ENCODE measurements around the gene LRRC59.

The LRRC59 gene

DNA sequence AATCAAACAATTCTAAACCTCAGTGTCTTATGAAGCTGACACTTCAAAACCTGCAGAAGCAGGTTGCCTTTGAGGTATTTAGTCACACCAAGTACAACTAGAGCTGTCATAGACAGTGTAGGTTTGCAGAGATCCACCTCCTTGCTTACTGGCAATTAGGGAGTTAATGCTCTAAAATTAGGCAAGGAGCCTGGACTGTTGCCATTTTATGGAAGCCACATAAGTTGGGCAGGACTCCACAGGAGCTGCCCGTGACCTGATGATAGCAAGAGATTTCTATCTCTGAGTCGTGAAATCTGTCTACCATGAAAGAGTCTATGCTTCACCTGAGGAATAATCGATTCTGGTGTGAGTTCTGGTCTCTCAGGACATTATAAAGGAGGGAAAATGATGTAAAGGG lies 15.4 kb downstream of the LRRC59 start:
- Histone ChIP-seq H3K36me3 (ENCODE audit: insufficient read depth, low read length) (peaks cover 51% of the 10 kb centered on the region), H3K4me3 (ENCODE audit: low read depth, low read length) (no peak overlapping the region), H3K79me2 (ENCODE audit: control insufficient read depth, insufficient read depth, low read length, unreplicated experiment) (no peaks in the 10 kb centered on the region)

GRCh38 chr17:50381260-50381815 lies 16.0 kb downstream of the LRRC59 start:
- Histone ChIP-seq H3K4me3 (ENCODE audit: low read depth, low read length) (no peak overlapping the region), H3K36me3 (ENCODE audit: insufficient read depth, low read length) (peaks cover 51% of the 10 kb centered on the region), H3K79me2 (ENCODE audit: control insufficient read depth, insufficient read depth, low read length, unreplicated experiment) (no peaks in the 10 kb centered on the region), H3K4me1 (ENCODE audit: control insufficient read depth, insufficient read depth, low read length, unreplicated experiment) (peaks cover 6% of the 10 kb centered on the region), H2AFZ (ENCODE audit: low read length, unreplicated experiment) (no peak overlapping the region), H3K27ac (ENCODE audit: low read depth, low read length) (no peak overlapping the region), H3K27me3 (ENCODE audit: insufficient read depth, low read length) (no peaks in the 10 kb centered on the region)

More for the DNA sequence above, 15.4 kb downstream of the LRRC59 start:
- Histone ChIP-seq H2AFZ (ENCODE audit: low read length, unreplicated experiment) (no peak overlapping the region), H3K4me1 (ENCODE audit: control insufficient read depth, insufficient read depth, low read length, unreplicated experiment) (peaks cover 10% of the 10 kb centered on the region), H3K27me3 (ENCODE audit: insufficient read depth, low read length) (no peaks in the 10 kb centered on the region), H3K27ac (ENCODE audit: low read depth, low read length) (no peak overlapping the region)

DNA sequence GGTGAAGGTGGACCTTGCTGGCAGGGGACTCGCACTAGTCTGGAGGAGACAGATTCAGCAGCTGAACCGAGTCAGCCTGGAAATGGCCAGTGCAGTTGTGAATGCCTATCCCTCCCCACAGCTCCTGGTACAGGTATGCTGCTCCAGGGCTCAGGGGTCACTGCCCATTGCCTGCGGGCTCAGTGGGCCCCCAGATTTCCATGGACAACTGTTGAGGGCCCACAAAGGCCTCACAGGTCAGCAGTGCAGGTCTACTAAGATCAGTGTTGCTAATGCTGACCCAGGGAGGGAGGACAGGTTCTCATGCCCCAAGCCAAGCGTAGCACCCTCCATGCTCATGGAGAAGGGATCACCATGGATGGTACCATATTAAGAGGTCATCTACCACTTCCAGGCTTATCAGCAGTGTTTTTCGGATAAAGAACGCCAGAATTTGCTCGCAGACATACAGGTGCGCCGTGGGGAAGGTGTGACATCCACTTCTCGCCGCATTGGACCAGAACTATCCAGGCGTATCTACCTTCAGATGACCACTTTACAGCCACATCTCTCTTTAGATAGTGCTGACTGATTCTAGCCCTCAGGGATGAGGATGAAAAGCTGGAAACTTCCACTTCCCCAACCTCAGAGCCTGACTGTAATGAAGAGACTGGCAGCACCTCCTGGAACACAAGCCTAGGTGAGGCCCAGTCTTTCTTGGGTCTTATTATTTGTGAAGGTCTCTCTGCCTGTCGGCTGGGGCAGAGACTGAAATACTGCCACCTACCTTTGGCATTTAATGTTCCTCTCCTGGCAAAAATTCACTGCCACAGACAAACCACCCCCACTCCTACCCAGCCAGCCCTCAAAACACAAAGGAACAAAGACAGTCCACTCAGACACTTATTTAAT lies 16.7 kb downstream of the LRRC59 start:
- Histone ChIP-seq H3K36me3 (ENCODE audit: insufficient read depth, low read length) (peaks cover 43% of the 10 kb centered on the region), H3K79me2 (ENCODE audit: control insufficient read depth, insufficient read depth, low read length, unreplicated experiment) (no peaks in the 10 kb centered on the region), H3K4me1 (ENCODE audit: control insufficient read depth, insufficient read depth, low read length, unreplicated experiment) (no peaks in the 10 kb centered on the region), H3K4me3 (ENCODE audit: low read depth, low read length) (no peak overlapping the region), H3K27ac (ENCODE audit: low read depth, low read length) (no peak overlapping the region), H3K27me3 (ENCODE audit: insufficient read depth, low read length) (no peaks in the 10 kb centered on the region), H2AFZ (ENCODE audit: low read length, unreplicated experiment) (no peak overlapping the region)

DNA sequence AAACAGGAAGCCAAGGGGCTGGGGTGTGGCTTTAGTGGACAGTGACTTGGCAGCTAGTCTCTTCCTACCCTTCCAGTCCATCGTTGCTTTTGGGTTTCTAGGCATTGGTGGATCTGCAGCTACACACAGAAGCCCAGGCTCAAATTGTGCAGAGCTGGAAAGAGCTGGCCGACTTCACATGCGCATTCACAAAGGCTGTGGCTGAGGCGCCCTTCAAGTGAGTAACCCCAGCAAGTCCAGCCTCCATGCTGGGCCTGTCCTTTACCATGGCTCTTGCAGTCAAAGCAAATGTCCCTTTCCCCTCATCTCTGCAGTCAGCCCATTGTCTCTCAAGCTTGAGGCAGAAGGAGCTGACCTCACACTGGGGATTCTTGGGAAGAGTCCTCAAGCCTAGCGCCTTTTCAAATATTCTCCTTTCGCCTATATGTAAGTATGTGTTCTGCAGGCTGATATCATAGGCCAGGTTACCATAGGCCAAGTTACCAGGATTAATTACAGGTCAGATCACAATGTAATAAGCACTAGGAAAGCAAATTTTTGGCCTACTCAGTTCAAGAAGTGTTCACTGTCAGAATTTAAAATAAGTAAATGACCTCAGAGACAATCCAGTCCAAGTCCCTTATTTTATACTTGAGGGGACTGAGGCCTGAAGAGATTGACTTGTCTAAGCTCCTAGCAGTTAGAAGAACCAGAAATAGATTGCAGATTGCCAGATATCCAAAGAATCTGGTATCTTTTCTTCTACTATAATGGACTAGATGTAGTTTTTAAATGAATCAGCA lies 17.8 kb downstream of the LRRC59 start:
- no peak overlapping the region for H3K4me3 ChIP-seq (ENCODE audit: low read depth, low read length)
- no peaks in the 10 kb centered on the region for H3K79me2 ChIP-seq (ENCODE audit: control insufficient read depth, insufficient read depth, low read length, unreplicated experiment)
- H2AFZ ChIP-seq (ENCODE audit: low read length, unreplicated experiment) = no peak overlapping the region
- no peak overlapping the region for H3K27ac ChIP-seq (ENCODE audit: low read depth, low read length)
- no peaks in the 10 kb centered on the region for H3K4me1 ChIP-seq (ENCODE audit: control insufficient read depth, insufficient read depth, low read length, unreplicated experiment)
- peaks cover 34% of the 10 kb centered on the region for H3K36me3 ChIP-seq (ENCODE audit: insufficient read depth, low read length)
- no peaks in the 10 kb centered on the region for H3K27me3 ChIP-seq (ENCODE audit: insufficient read depth, low read length)

DNA sequence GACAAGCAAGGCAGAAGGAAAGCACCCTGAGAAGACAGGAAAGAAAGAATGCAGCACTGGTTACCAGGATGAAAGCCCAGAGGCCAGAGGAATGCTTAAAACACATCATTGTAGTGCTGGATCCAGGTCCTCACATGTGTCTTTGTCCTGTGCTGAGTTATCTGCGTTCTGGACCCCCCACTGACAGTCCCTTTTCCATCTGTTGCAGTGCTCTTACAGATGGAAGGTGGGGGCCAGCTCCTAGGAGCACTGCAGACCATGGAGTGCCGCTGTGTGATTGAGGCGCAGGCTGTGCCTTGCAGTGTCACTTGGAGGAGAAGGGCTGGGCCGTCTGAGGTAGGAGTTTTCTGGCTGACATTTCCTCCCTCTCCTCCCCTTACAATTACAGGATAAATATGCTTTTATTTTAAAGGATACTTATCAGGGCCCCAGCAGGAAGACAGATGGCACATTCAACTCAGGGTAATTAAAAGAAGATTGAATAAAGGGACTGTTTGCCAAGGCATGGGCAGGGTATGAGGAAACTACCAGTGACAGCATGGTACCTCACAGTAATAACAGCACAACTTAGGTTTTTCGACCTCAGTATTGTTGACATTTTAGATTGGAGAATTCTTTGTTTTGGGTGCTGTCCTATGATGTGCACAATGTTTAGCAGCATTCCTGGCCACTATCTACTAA lies 21.3 kb downstream of the LRRC59 start:
- peaks cover 12% of the 10 kb centered on the region; the same call in 1 of the 2 replicates for H3K36me3 ChIP-seq (ENCODE audit: insufficient read depth, low read length)
- no peaks in the 10 kb centered on the region for H3K27me3 ChIP-seq (ENCODE audit: insufficient read depth, low read length)

GRCh38 chr17:50373705-50374104 lies 23.6 kb downstream of the LRRC59 start:
- Histone ChIP-seq H3K36me3 (ENCODE audit: insufficient read depth, low read length) (peaks cover 12% of the 10 kb centered on the region), H2AFZ (ENCODE audit: low read length, unreplicated experiment) (no peak overlapping the region), H3K27ac (ENCODE audit: low read depth, low read length) (peak overlapping the region; percentile 95; the same call in 1 of the 2 replicates), H3K27me3 (ENCODE audit: insufficient read depth, low read length) (no peaks in the 10 kb centered on the region), H3K79me2 (ENCODE audit: control insufficient read depth, insufficient read depth, low read length, unreplicated experiment) (peaks cover 28% of the 10 kb centered on the region), H3K4me3 (ENCODE audit: low read depth, low read length) (peak overlapping the region; percentile 99), H3K4me1 (ENCODE audit: control insufficient read depth, insufficient read depth, low read length, unreplicated experiment) (peaks cover 14% of the 10 kb centered on the region)

More for the DNA sequence above, 21.3 kb downstream of the LRRC59 start:
- Histone ChIP-seq H2AFZ (ENCODE audit: low read length, unreplicated experiment) (no peak overlapping the region), H3K4me1 (ENCODE audit: control insufficient read depth, insufficient read depth, low read length, unreplicated experiment) (peaks cover 14% of the 10 kb centered on the region), H3K4me3 (ENCODE audit: low read depth, low read length) (no peak overlapping the region), H3K27ac (ENCODE audit: low read depth, low read length) (no peak overlapping the region), H3K79me2 (ENCODE audit: control insufficient read depth, insufficient read depth, low read length, unreplicated experiment) (peaks cover 27% of the 10 kb centered on the region)

DNA sequence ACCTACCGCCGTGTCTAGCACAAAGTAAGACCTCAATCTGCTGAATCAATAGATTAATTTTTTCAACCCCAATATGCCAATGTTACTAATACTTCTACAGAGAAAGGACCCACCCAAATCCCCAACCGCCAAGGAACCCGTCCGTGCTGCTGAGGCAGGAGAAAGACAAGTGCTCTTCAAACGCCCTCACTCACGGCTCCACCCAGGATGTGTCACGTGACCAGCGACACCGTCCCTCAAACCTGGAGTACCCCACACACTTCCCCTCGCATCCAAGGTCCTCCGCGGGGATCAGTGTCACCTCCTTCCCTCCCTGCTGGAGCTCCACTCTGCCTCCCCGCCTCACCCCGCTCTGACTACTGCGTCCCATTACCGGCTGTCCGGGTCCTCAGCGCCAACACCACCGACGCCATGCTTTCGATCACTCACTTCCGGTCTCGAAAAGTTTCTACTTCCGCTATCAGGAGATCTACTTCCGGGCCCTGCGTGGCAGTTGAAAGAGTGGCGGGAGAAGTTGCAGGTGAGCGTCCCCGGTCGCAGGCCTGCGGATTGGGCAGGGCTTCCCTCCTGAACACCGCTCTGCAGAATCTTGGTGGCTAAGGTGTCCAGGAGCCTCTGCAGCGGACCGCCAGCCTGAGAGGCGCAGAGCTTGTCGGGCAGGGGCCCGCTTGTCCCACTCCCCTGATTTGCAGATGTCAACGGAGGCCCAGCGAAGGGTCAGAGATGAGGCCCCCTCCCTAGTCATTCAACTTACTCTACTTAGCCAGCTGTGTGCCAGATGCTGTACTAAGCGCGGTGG lies 24.4 kb downstream of the LRRC59 start, which contains the start of the genes EME1 and MRPL27:
Gene EME1, plus strand, starts transcription at position 472 of the 799 bp plus-strand sequence. CDS start 1,980 bp downstream, outside the sequence.
Gene MRPL27, minus strand, starts transcription at position 427 of the 799 bp plus-strand sequence. Its CDS starts 14 bp downstream, at position 413.
- Histone ChIP-seq H3K79me2 (ENCODE audit: control insufficient read depth, insufficient read depth, low read length, unreplicated experiment) (peaks cover 28% of the 10 kb centered on the region), H3K4me1 (ENCODE audit: control insufficient read depth, insufficient read depth, low read length, unreplicated experiment) (peaks cover 14% of the 10 kb centered on the region), H3K36me3 (ENCODE audit: insufficient read depth, low read length) (peaks cover 16% of the 10 kb centered on the region), H3K27me3 (ENCODE audit: insufficient read depth, low read length) (no peaks in the 10 kb centered on the region), H3K27ac (ENCODE audit: low read depth, low read length) (peak within 1 kb of the TSS; percentile 95), H2AFZ (ENCODE audit: low read length, unreplicated experiment) (peak within 1 kb of the TSS; percentile 84), H3K4me3 (ENCODE audit: low read depth, low read length) (peak within 1 kb of the TSS; percentile 99)

- H2AFZ ChIP-seq (ENCODE audit: low read length, unreplicated experiment) = peak overlapping the region; percentile 74
- peak overlapping the region; percentile 99 for H3K4me3 ChIP-seq (ENCODE audit: low read depth, low read length)
- no peaks in the 10 kb centered on the region for H3K27me3 ChIP-seq (ENCODE audit: insufficient read depth, low read length)
- H3K4me1 ChIP-seq (ENCODE audit: control insufficient read depth, insufficient read depth, low read length, unreplicated experiment) = peaks cover 14% of the 10 kb centered on the region
- H3K27ac ChIP-seq (ENCODE audit: low read depth, low read length) = peak overlapping the region; percentile 95
- peaks cover 28% of the 10 kb centered on the region for H3K79me2 ChIP-seq (ENCODE audit: control insufficient read depth, insufficient read depth, low read length, unreplicated experiment)
- H3K36me3 ChIP-seq (ENCODE audit: insufficient read depth, low read length) = peaks cover 16% of the 10 kb centered on the region
Observed at GRCh38 chr17:50372222-50372757, 25.0 kb downstream of the LRRC59 start.

DNA sequence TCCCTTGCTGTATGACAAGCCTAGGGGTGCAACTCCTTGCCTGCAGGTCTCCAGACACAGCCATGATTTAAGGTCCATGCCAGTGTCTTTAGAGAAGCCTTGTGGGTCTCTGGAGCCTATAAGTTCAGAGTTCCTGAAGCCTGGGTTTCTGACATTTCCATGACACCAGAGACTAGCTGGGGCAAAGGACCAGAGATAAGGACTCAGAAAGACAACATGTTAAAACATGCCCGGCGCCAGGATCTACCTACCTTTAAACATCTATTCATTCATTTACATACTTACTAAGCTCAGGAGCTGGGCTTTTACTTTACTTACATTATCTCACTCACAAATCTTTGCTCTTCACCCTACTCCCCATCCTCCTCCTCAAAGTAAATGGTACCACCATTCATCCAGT lies 25.8 kb downstream of the LRRC59 start:
- Histone ChIP-seq H3K27ac (ENCODE audit: low read depth, low read length) (no peak overlapping the region), H3K27me3 (ENCODE audit: insufficient read depth, low read length) (no peaks in the 10 kb centered on the region), H3K4me3 (ENCODE audit: low read depth, low read length) (peak overlapping the region; percentile 99), H2AFZ (ENCODE audit: low read length, unreplicated experiment) (no peak overlapping the region), H3K4me1 (ENCODE audit: control insufficient read depth, insufficient read depth, low read length, unreplicated experiment) (peaks cover 14% of the 10 kb centered on the region), H3K79me2 (ENCODE audit: control insufficient read depth, insufficient read depth, low read length, unreplicated experiment) (peaks cover 28% of the 10 kb centered on the region), H3K36me3 (ENCODE audit: insufficient read depth, low read length) (peaks cover 16% of the 10 kb centered on the region)
